Heart left ventricle (tissue), 13 donors: ENCODE measurements around the gene MYH14.

ENCODE experiments used
- CTCF ChIP-seq, 12 donors: fragments of 200-600 bp; sonication (generic) in 4 of 12; IDR thresholded peaks; one replicate each; pipeline versions ENCODE4 v1.5.0 to v1.8.0; 2018 to 2022; ENCODE audit warnings: antibody characterized with exemption in 12 of 12, mild to moderate bottlenecking in 5 of 12
- POLR2A ChIP-seq, 2 donors: fragments of 450-650 bp; IDR thresholded peaks; one replicate each; pipeline ENCODE4 v1.6.1; 2017; ENCODE audit warnings: antibody characterized with exemption in 2 of 2, mild to moderate bottlenecking in 2 of 2, moderate library complexity in 2 of 2
- donor health status: ischemic (EF 13 %, LVEDD 7.1; RV severe dilation, severe dysfunction).
- donor health status: DM: no; HTN: yes; CAD: no.
- donor health status: DM: no; HTN: no; CAD: no.
- donor health status: ischemic (EF 25% LVEDD 6.9; RV normal size, moderate dysfunction).
- donor health status: ischemic (EF 25% LVEDD 5.7; RV mildly dilated, moderate dysfunction).
- donor health status: ischemic (EF 35%, LVEDD 5.7; RV mildly dilated, moderate dysfunction).
- donor health status: nonischemic (EF 11% LVEDD 7.7; RV severe dilation, severe dysfunction).
- donor health status: DM: yes; HTN: yes; CAD: no.
- donor health status: PGD.
- donor health status: ischemic (EF 29% LVEDD 5.4; RV normal size, mild dysfunction).
- donor health status: nonischemic (EF 23%, LVEDD 6.1; RV moderate dilation, normal function).

- TF ChIP-seq CTCF (IDR thresholded peaks at IDR 0.05): no peak
- no peak for TF ChIP-seq POLR2A (IDR thresholded peaks at IDR 0.05)
Observed at GRCh38 chr19:50181121-50181520, 22.3 kb upstream of the MYH14 start.
